ENCODE results near the gene LIPT1.

Gene LIPT1

GRCh38 chr2:99198103-99198841, 43.5 kb downstream of the LIPT1 start:
- DNase-seq (ENCODE audit: low spot score) = no peak
- Histone ChIP-seq H3K4me3 (no peak overlapping the region), H3K27ac (no peak overlapping the region)
- TF ChIP-seq CTCF (IDR thresholded peaks at IDR 0.05) = no peak

DNA sequence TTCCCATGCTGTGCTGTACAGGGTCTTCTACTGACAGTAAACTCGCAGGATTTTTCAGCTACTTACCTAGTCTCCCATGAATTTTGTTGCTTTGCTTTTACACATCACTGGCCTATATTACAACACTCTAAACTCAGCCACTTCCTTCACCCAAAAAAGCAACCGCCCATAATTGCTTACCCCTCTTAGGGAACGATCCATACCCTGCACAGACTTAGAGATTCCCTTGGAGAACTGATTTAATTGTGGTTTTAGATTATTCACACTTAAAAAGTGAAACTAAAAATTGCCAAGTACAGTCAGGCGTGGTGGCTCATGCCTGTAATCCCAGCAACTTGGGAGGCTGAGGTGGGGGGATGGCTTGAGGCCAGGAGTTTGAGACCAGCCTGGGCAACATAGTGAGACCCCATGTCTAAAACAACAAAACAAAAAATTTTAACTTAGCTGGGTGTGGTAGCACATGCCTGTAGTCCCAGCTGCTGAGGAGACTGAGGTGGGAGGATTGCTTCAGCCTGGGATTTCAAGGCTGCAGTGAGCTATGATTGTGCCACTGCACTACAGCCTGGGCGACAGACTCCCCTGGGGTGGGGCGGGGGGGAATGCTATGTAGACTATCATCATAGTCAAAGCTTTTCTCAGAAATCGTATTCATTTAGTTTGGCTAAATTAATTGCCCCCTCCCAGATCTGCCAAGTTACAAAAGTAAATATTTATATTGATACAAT, 45.5 kb downstream of the LIPT1 start:
- no peak for DNase-seq (ENCODE audit: low spot score)
- TF ChIP-seq CTCF (IDR thresholded peaks at IDR 0.05) = no peak
- H3K27ac ChIP-seq = no peak overlapping the region
- no peak overlapping the region for H3K4me3 ChIP-seq

DNA sequence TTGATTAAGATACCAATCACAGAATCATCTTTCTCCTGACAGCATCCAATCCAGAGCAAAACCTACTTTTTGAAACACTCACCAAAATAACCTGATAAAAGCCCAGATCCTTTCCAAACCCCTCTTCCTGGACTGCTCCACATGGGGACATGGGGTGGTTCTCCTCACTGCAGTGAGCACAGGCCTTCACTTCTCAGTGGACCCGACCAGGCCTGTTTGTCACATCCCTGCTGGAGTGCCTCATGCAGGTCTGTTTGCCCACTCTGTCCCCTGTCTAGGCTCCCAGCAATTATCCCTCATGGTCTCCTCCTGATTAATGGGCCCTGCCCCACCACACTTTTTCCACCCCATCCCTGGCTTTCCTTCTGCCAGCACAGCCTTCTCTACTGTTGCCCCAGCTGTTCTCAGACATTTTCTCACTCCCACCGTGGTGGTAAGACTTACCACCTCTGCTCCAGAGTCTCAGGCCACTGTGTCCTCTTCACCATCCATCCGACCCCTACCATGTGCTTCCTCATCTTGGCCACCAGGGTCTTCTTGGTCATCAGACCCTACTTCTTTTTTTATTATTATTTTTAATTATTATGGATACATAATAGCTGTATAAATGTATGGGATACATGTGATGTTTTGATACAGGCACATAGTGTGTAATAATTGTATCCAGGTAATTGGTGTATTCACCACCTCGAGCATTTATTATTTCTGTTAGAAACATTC, 47.4 kb downstream of the LIPT1 start:
- Histone ChIP-seq H3K4me3 (no peak overlapping the region), H3K27ac (no peak overlapping the region)
- DNase-seq (ENCODE audit: low spot score) = no peak
- TF ChIP-seq CTCF (IDR thresholded peaks at IDR 0.05) = no peak

GRCh38 chr2:99205491-99205890, 50.7 kb downstream of the LIPT1 start:
- DNase-seq (ENCODE audit: low spot score) = no peak
- Histone ChIP-seq H3K27ac (no peak overlapping the region), H3K4me3 (no peak overlapping the region)
- TF ChIP-seq CTCF (IDR thresholded peaks at IDR 0.05) = no peak

Measured in coronary artery (tissue), 2 donors.